Karpas-422 (cell line): ENCODE measurements around the gene UTF1. TPM values are rescaled to one million over a fixed set of nuclear protein-coding genes. Genes with fewer than 3 reads are reported as not detected.

Source experiments
- DNase-seq: peaks from one replicate; pipeline ENCODE4 v3.0.0-alpha.2; 2015
- H2AFZ ChIP-seq: fragments of 200-600 bp; sonication (generic); 2 replicates; pipeline ENCODE4 v1.6.1; 2014; ENCODE audit warnings: antibody characterized with exemption, low read length, mixed read lengths
- H3K27ac ChIP-seq: fragments of 200-600 bp; sonication (generic); 2 replicates; pipeline ENCODE4 v1.5.1; 2014; ENCODE audit warnings: mild to moderate bottlenecking, low read length, moderate library complexity
- H3K27me3 ChIP-seq: fragments of 200-600 bp; sonication (generic); 2 replicates; pipeline ENCODE4 v1.6.1; 2014; ENCODE audit warnings: low read length, mixed read lengths
- H3K36me3 ChIP-seq: fragments of 200-600 bp; sonication (generic); 2 replicates; pipeline ENCODE4 v1.6.1; 2014; ENCODE audit warnings: low read length, mixed read lengths; ENCODE audit not compliant: insufficient read depth
- H3K4me1 ChIP-seq: fragments of 200-600 bp; sonication (generic); 2 replicates; pipeline ENCODE4 v1.6.1; 2014; ENCODE audit warnings: mild to moderate bottlenecking, low read length, mixed read lengths
- H3K4me2 ChIP-seq: fragments of 200-600 bp; sonication (generic); 2 replicates; pipeline ENCODE4 v1.6.1; 2014; ENCODE audit warnings: low read length, low read depth, mild to moderate bottlenecking; ENCODE audit not compliant: poor library complexity, severe bottlenecking
- H3K4me3 ChIP-seq: fragments of 200-600 bp; sonication (generic); 2 replicates; pipeline ENCODE4 v1.5.1; 2014; ENCODE audit warnings: mild to moderate bottlenecking, antibody characterized with exemption, low read length, mixed read lengths
- H3K79me2 ChIP-seq: fragments of 200-600 bp; sonication (generic); 2 replicates; pipeline ENCODE4 v1.6.1; 2014; ENCODE audit warnings: mild to moderate bottlenecking, low read length, mixed read lengths
- H3K9ac ChIP-seq: fragments of 200-600 bp; sonication (generic); 2 replicates; pipeline ENCODE4 v1.6.0; 2014; ENCODE audit warnings: low read length
- H3K9me2 ChIP-seq: fragments of 200-600 bp; sonication (generic), shearing (Covaris generic); replicated peaks from 2 replicates; pipeline ENCODE4 v1.6.0; 2014; ENCODE audit warnings: mild to moderate bottlenecking, low read length, moderate library complexity; ENCODE audit not compliant: insufficient read depth
- H3K9me3 ChIP-seq: fragments of 300-700, 200-600 bp; sonication (generic); 2 replicates; pipeline ENCODE4 v1.6.1; 2014; ENCODE audit warnings: low read length, mixed read lengths
- H4K20me1 ChIP-seq: fragments of 200-600 bp; sonication (generic); 2 replicates; pipeline ENCODE4 v1.6.1; 2014; ENCODE audit warnings: mild to moderate bottlenecking, antibody characterized with exemption, low read length, low read depth; ENCODE audit not compliant: insufficient read depth
- total RNA-seq: library from RNA; depleted of rRNA; stranded (reverse); fragments of >200 nt; shearing (Covaris generic); gene quantifications from 2 replicates; pipeline ENCODE4 v1.2.3, GENCODE V29; 2014; ENCODE audit warnings: low replicate concordance

Gene UTF1
- total RNA-seq, 1 experiment from 2014 or later, result not detected

DNA sequence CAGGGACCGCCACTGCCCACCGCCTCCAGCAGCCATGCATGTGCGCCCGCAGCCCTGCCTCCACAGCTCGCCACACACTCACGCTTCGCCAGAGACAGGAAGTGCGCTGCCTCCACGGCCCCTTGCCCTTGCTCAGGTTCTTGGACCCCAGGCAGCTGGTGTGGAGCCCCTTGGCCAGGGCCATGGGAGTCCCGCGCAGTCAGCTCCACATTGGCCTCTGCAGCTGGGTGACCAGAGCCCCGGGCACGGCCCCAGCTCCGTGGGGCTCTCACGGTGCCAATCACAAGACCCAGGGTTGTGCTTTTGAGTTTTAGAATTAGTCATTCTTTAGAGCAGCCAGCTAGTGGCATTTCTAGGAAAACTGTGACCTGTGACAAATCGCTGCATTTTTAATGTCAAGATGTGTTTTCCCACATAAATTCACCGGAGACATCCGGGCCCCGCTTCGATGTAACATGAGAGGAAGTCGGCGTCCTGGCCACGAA, 4.3 kb upstream of the UTF1 start:
- DNase-seq, result no peak

DNA sequence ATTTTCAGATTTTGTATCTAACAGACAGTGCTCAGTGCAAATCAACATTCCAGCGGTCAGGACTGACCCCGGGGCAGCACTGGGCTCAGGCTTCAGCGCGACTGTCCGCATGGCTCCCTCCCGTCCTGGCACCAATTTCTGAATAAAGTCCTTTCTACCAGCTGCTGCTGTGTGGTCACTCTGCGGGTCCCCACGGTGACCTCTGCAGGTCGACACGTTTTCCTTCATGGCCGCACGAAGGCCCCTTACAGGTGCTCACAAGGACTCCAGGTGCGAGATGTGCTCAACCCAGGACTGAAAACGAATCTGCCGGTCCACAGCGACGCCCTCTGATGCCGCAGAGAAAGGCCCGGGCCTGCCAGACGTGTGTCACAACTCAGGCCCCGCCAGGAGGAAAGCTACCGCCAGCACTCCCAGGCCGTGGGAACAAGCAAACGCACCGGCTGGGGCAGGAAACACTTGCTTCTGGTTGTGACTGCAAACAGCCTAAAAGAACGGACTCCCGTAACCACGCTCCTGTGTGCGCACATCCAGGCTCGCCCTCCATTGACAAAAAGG, 3.7 kb upstream of the UTF1 start:
- no peak for DNase-seq
- no peaks in the 10 kb centered on the region for H4K20me1 ChIP-seq
- no peaks in the 10 kb centered on the region for H3K4me1 ChIP-seq
- H2AFZ ChIP-seq, result no peak overlapping the region
- no peaks in the 10 kb centered on the region for H3K9me2 ChIP-seq
- no peaks in the 10 kb centered on the region for H3K9me3 ChIP-seq
- H3K27ac ChIP-seq, result no peak overlapping the region
- H3K9ac ChIP-seq, result no peak overlapping the region
- H3K27me3 ChIP-seq, result no peaks in the 10 kb centered on the region
- H3K4me3 ChIP-seq, result no peak overlapping the region
- no peaks in the 10 kb centered on the region for H3K36me3 ChIP-seq
- no peaks in the 10 kb centered on the region for H3K79me2 ChIP-seq
- no peak overlapping the region for H3K4me2 ChIP-seq

More for the DNA sequence above, 4.3 kb upstream of the UTF1 start:
- Histone ChIP-seq H3K9me2 (no peaks in the 10 kb centered on the region), H3K4me1 (no peaks in the 10 kb centered on the region), H3K9ac (no peak overlapping the region), H2AFZ (no peak overlapping the region), H3K36me3 (no peaks in the 10 kb centered on the region), H3K79me2 (no peaks in the 10 kb centered on the region), H3K4me3 (no peak overlapping the region), H4K20me1 (no peaks in the 10 kb centered on the region), H3K27ac (no peak overlapping the region), H3K9me3 (no peaks in the 10 kb centered on the region), H3K4me2 (no peak overlapping the region), H3K27me3 (no peaks in the 10 kb centered on the region)

- Histone ChIP-seq H3K9ac (no peak overlapping the region), H3K4me2 (no peak overlapping the region), H4K20me1 (no peaks in the 10 kb centered on the region), H3K36me3 (no peaks in the 10 kb centered on the region), H3K9me3 (no peaks in the 10 kb centered on the region), H2AFZ (no peak overlapping the region), H3K79me2 (no peaks in the 10 kb centered on the region), H3K9me2 (no peaks in the 10 kb centered on the region), H3K27me3 (no peaks in the 10 kb centered on the region), H3K4me3 (no peak overlapping the region), H3K4me1 (no peaks in the 10 kb centered on the region), H3K27ac (no peak overlapping the region)
- no peak for DNase-seq
Observed at GRCh38 chr10:133227256-133227655, 2.8 kb upstream of the UTF1 start.

DNA sequence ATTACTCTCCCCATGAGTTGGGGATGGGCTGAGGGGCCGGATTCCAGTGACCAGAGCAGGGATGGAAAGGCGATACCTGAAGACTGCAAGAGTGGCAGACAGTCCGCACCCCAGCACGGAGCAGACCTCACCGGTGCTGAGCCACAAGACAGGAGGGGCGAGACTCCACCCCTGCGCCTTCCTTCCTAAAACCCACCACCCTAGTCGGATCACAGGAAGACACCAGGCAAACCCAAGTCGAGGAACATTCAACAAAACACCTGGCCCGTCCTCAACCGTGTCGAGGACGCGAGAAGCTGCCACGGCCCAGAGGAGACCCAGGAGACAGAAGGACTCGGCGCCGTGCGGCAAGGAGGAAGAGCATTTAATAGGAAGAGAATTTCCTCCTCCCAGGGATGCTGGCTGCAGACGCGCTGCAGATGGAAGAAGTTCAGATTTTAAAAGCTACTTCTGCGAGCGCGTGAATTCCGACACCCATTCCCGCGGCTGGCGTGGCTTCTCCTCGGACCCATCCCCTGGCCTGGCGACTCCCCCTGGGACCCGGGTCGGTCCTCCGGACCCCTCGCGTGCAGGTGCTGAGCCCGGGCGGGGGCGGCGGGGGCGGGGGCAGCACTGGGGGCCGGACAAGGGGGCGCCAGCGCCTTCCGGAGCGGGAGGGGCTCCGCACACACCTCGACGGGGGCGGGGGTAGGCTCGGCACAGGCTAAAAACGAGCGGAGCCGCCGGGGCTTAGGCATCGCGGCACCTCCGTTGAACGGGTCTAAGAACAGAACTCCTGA, 563 bp upstream of the UTF1 start:
- H3K9me2 ChIP-seq, result no peaks in the 10 kb centered on the region
- no peaks in the 10 kb centered on the region for H3K27me3 ChIP-seq

GRCh38 chr10:133230387-133231195, 574 bp downstream of the UTF1 start:
- no peak overlapping the region for H3K4me2 ChIP-seq
- H4K20me1 ChIP-seq, result no peaks in the 10 kb centered on the region
- H3K79me2 ChIP-seq, result no peaks in the 10 kb centered on the region
- no peaks in the 10 kb centered on the region for H3K36me3 ChIP-seq
- no peak overlapping the region for H2AFZ ChIP-seq
- H3K4me1 ChIP-seq, result no peaks in the 10 kb centered on the region
- H3K4me3 ChIP-seq, result no peak overlapping the region
- H3K27ac ChIP-seq, result no peak overlapping the region
- no peak overlapping the region for H3K9ac ChIP-seq
- no peaks in the 10 kb centered on the region for H3K9me2 ChIP-seq
- no peaks in the 10 kb centered on the region for H3K27me3 ChIP-seq
- no peak for DNase-seq
- no peaks in the 10 kb centered on the region for H3K9me3 ChIP-seq

More for the DNA sequence above, 563 bp upstream of the UTF1 start:
- Histone ChIP-seq H4K20me1 (no peaks in the 10 kb centered on the region), H3K4me2 (no peak overlapping the region), H2AFZ (no peak overlapping the region), H3K79me2 (no peaks in the 10 kb centered on the region), H3K36me3 (no peaks in the 10 kb centered on the region), H3K4me3 (no peak overlapping the region), H3K9ac (no peak overlapping the region), H3K9me3 (no peaks in the 10 kb centered on the region), H3K27ac (no peak overlapping the region), H3K4me1 (no peaks in the 10 kb centered on the region)
- DNase-seq, result no peak

DNA sequence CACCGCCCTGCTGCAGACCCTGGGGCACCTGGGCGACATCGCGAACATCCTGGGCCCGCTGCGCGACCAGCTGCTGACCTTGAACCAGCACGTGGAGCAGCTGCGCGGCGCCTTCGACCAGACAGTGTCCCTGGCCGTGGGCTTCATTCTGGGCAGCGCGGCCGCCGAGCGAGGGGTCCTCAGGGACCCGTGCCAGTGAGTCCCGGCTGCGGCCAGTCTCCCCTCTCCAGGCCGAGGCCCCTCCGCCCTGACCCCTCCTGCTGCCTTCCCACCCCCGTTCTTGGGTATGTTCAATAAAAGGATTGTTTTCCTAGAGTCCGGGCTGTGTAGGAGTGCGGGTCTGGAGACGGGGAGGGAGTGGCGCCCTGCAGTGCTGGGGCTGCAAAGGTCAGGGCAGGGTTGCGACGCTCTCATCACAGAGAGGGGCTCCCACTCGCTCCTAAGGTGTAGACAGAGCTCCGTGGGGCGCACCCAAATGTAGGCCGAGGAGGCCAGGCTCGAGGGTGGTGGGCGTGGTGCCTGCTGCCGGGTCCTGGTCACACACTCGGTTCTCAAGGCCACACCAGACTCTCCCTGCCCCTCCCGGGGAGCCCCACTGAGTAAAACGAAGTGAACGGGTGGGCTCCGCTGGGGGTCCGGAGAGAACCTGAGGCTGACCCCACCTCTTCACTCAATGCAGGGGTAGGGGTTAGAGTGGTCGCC, 1.4 kb downstream of the UTF1 start:
- Histone ChIP-seq H3K27ac (no peak overlapping the region), H3K79me2 (no peaks in the 10 kb centered on the region), H3K4me3 (no peak overlapping the region), H3K4me1 (no peaks in the 10 kb centered on the region), H3K9me2 (no peaks in the 10 kb centered on the region), H2AFZ (no peak overlapping the region), H3K9ac (no peak overlapping the region), H4K20me1 (no peaks in the 10 kb centered on the region), H3K36me3 (no peaks in the 10 kb centered on the region), H3K4me2 (no peak overlapping the region), H3K9me3 (no peaks in the 10 kb centered on the region), H3K27me3 (no peaks in the 10 kb centered on the region)
- no peak for DNase-seq

DNA sequence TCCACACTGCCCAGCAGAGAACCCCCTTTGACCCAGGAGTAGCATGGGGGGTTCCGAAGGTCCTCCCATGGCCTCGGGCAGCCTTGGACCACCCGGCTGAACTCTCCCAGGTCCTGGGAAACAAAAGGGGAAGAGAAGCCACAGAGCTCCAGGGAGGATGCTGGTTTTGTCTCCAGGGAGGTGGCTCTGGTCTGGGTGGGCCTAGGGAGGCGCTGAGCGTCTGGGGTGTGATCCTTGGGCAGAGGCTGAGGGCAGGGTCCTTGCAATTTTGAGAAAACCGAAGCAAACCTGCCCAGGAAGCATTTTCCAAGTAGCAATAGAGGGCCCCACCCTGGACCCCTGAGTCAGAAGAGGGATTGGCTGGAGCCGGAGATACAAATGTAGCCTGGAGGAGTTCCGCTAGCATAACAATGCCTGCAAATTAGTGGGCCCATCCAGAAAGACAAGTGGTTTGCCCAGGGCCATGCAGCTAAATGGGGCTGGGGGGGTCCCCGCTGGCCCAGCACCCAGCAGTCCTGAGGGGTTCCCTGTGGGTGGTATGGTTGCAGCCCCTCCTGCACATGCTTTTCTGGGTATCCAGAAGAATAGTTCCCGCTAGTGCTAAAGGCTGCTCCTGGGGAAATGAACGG, 2.0 kb downstream of the UTF1 start:
- Histone ChIP-seq H3K9me3 (no peaks in the 10 kb centered on the region), H3K36me3 (no peaks in the 10 kb centered on the region), H2AFZ (no peak overlapping the region), H3K79me2 (no peaks in the 10 kb centered on the region), H3K9ac (no peak overlapping the region), H3K4me3 (no peak overlapping the region), H3K4me2 (no peak overlapping the region), H4K20me1 (no peaks in the 10 kb centered on the region), H3K27me3 (no peaks in the 10 kb centered on the region), H3K4me1 (no peaks in the 10 kb centered on the region), H3K27ac (no peak overlapping the region), H3K9me2 (no peaks in the 10 kb centered on the region)
- no peak for DNase-seq
